K562 (cell line): Measurements from ENCODE around the gene RPTOR. TPM values are rescaled to one million over a fixed set of nuclear protein-coding genes. Genes with fewer than 3 reads are reported as not detected.

ENCODE experiments used
- ATAC-seq: fragments of 200-7000 bp; cut with Tn5 transposase; 3 replicates; pipeline ENCODE4 v1.9.1; 2020; ENCODE audit warnings: moderate library complexity
- BruUV-seq: library from RNA; stranded (reverse); fragments of 400-500 nt; replicated peaks from 2 replicates; lab custom pipeline; 2021; lab: Mats Ljungman, UMichigan
- CTCF ChIA-PET: fragments of 300-600 bp; formaldehyde crosslinking; extraction: SDS; loops from one replicate; lab custom pipeline; 2021; ENCODE audit warnings: low intra/inter-chr PET ratio; lab: Yijun Ruan, JAX
- POLR2A ChIA-PET: fragments of 300-600, 350-650 bp; sonication (Branson Sonifier 250); formaldehyde crosslinking; extraction: SDS; loops from one replicate; lab custom pipeline; 2021; ENCODE audit warnings: antibody characterized with exemption, inconsistent platforms; lab: Yijun Ruan, JAX
- DNase-seq, 4 experiments: peaks; one replicate each; pipeline versions ENCODE4 v3.0.0 to v3.0.0-alpha.2; 2011 to 2018; ENCODE audit warnings: low spot score in 3 of 4, mixed read lengths in 3 of 4; ENCODE audit errors: extremely low read depth in 1 of 4
- FAIRE-seq: peaks from 2 replicates; lab custom pipeline; 2011; peaks lifted over from hg19 to GRCh38; lab: Jason Lieb, UNC
- H2AFZ ChIP-seq: 2 replicates; pipeline ENCODE4 v1.6.0; 2011; ENCODE audit warnings: low read depth, low read length, control low read depth, inconsistent platforms
- H3K27ac ChIP-seq: fragments of 200-600 bp; 3 replicates; pipeline ENCODE4 v1.8.0; 2011; ENCODE audit warnings: low read depth, mild to moderate bottlenecking, control low read depth, inconsistent platforms, low read length, moderate library complexity, mixed read lengths; ENCODE audit errors: extremely low read depth
- H3K27me3 ChIP-seq, 2 experiments: fragments of 300-600 bp in 1 of 2; 2 replicates in 1 of 2; 3 replicates in 1 of 2; pipeline versions ENCODE4 v1.6.0 to v1.8.0; 2011; ENCODE audit warnings: inconsistent platforms in 2 of 2, low read length in 2 of 2, mild to moderate bottlenecking in 1 of 2, mixed read lengths in 1 of 2, moderate library complexity in 1 of 2; ENCODE audit not compliant: control insufficient read depth in 2 of 2, insufficient read depth in 2 of 2
- H3K36me3 ChIP-seq: fragments of 300-600 bp; 3 replicates; pipeline ENCODE4 v1.8.0; 2011; ENCODE audit warnings: mild to moderate bottlenecking, low read length, inconsistent platforms; ENCODE audit not compliant: control insufficient read depth, insufficient read depth
- H3K4me1 ChIP-seq, 2 experiments: fragments of 200-600 bp in 1 of 2; replicated peaks in 1 of 2; 2 replicates in 1 of 2; 3 replicates in 1 of 2; pipeline versions ENCODE4 v1.5.1 to v1.8.0; 2011; ENCODE audit warnings: inconsistent platforms in 2 of 2, low read length in 2 of 2, mild to moderate bottlenecking in 1 of 2, mixed read lengths in 1 of 2, moderate library complexity in 1 of 2; ENCODE audit not compliant: control insufficient read depth in 2 of 2, insufficient read depth in 2 of 2
- H3K4me2 ChIP-seq: 2 replicates; pipeline ENCODE4 v1.6.1; 2011; ENCODE audit warnings: low read length, control low read depth, inconsistent platforms, mixed read lengths; ENCODE audit not compliant: insufficient read depth
- H3K4me3 ChIP-seq: fragments of 200-600 bp; sonication (generic), shearing (Covaris generic); 2 replicates; pipeline ENCODE4 v1.5.1; 2016; ENCODE audit warnings: control low read depth, inconsistent platforms
- H3K79me2 ChIP-seq: fragments of 200-600 bp; 3 replicates; pipeline ENCODE4 v1.8.0; 2011; ENCODE audit warnings: low read length, inconsistent platforms; ENCODE audit not compliant: control insufficient read depth, insufficient read depth
- H3K9ac ChIP-seq, 2 experiments: 2 replicates each; pipeline versions ENCODE4 v1.6.0 to v1.6.1; 2011; ENCODE audit warnings: low read depth in 2 of 2, low read length in 2 of 2, control low read depth in 1 of 2, inconsistent platforms in 1 of 2, mild to moderate bottlenecking in 1 of 2, mixed read lengths in 1 of 2; ENCODE audit not compliant: insufficient read depth in 1 of 2
- H3K9me1 ChIP-seq: one replicate; pipeline ENCODE4 v1.6.0; 2011; ENCODE audit warnings: inconsistent platforms, mild to moderate bottlenecking, low read length, moderate library complexity; ENCODE audit not compliant: control insufficient read depth, insufficient read depth
- H3K9me3 ChIP-seq: replicated peaks from 2 replicates; pipeline ENCODE4 v1.5.1; 2011; ENCODE audit warnings: low read depth, low read length, inconsistent platforms; ENCODE audit not compliant: control insufficient read depth, insufficient read depth
- H4K20me1 ChIP-seq: replicated peaks from 2 replicates; pipeline ENCODE4 v1.6.1; 2011; ENCODE audit warnings: low read length, inconsistent platforms, mixed read lengths; ENCODE audit not compliant: control insufficient read depth, insufficient read depth
- ARHGAP35 ChIP-seq: fragments of 450-650 bp; IDR thresholded peaks from 2 replicates; pipeline ENCODE4 v1.6.1; 2018; ENCODE audit not compliant: partially characterized antibody
- ARID1B ChIP-seq: fragments of 450-650 bp; IDR thresholded peaks from 2 replicates; pipeline ENCODE4 v1.6.1; 2016; ENCODE audit warnings: antibody characterized with exemption, mild to moderate bottlenecking, inconsistent platforms
- BCOR ChIP-seq: fragments of 450-650 bp; IDR thresholded peaks from 2 replicates; pipeline ENCODE4 v1.6.1; 2016
- C11orf30 ChIP-seq: fragments of 450-650 bp; IDR thresholded peaks from 2 replicates; pipeline ENCODE4 v1.6.1; 2016; ENCODE audit warnings: low read depth, mild to moderate bottlenecking
- DPF2 ChIP-seq: fragments of 450-650 bp; IDR thresholded peaks from 2 replicates; pipeline ENCODE4 v1.6.1; 2016
- NFE2 ChIP-seq: IDR thresholded peaks from 2 replicates; pipeline ENCODE4 v1.6.1; 2014; ENCODE audit warnings: antibody characterized with exemption, low read depth
- NFXL1 ChIP-seq: fragments of 450-650 bp; formaldehyde crosslinking; IDR thresholded peaks from 2 replicates; pipeline ENCODE4 v1.4.0; 2021; ENCODE audit warnings: mild to moderate bottlenecking
- SMARCA4 ChIP-seq: fragments of 450-650 bp; IDR thresholded peaks from 2 replicates; pipeline ENCODE4 v1.6.1; 2016
- ZBTB34 ChIP-seq: fragments of 250-450 bp; sonication (Bioruptor Pico); IDR thresholded peaks from 2 replicates; pipeline ENCODE4 v1.8.0; 2021; ENCODE audit warnings: mild to moderate bottlenecking, moderate library complexity
- ZNF316 ChIP-seq: fragments of 450-650 bp; IDR thresholded peaks from 2 replicates; pipeline ENCODE4 v1.6.1; 2016
- ZNF77 ChIP-seq: fragments of 250-450 bp; sonication (Bioruptor Pico); IDR thresholded peaks from 2 replicates; pipeline ENCODE4 v1.5.0; 2020
- WGBS: fragments of 100-300 bp; shearing (Covaris generic); methylation state at CpG from one replicate; pipeline ENCODE4 v1.1.6; 2016; ENCODE audit warnings: low coverage, mixed read lengths; ENCODE audit not compliant: insufficient coverage; ENCODE audit errors: missing lambda C conversion rate; 5-methylcytosine and 5-hydroxymethylcytosine counted together
- in situ Hi-C: fragments of 300-500 bp; cut with MboI; formaldehyde crosslinking; loops from 4 replicates; pipeline ENCODE4 v1.15.0; 2018; ENCODE audit warnings: inconsistent platforms, mixed read lengths
- intact Hi-C: fragments of 100-400 bp; cut with micrococcal nuclease; formaldehyde crosslinking; loops from 2 replicates; pipeline ENCODE4 v1.14.2; 2022
- polyA plus RNA-seq, 8 experiments: library from polyadenylated mRNA; depleted of rRNA in 4 of 8; stranded (reverse) in 5 of 8; unstranded in 3 of 8; fragments of >200 nt; fragmentation: Nextera tagmentation in 2 of 8; fragmentation: Illumina TruSeq in 1 of 8; extraction: Ambion mirVana in 2 of 8; extraction: Trizol in 1 of 8; gene quantifications; 2 replicates each; pipeline versions ENCODE4 v1.2.1 to v1.2.3, GENCODE V29; 2011 to 2014; ENCODE audit warnings: inconsistent platforms in 1 of 8, missing spikeins in 1 of 8
- total RNA-seq, 7 experiments: library from RNA; depleted of rRNA in 6 of 7; stranded (reverse); fragments of >200 nt in 6 of 7; fragmentation: Illumina TruSeq in 2 of 7; extraction: Trizol in 2 of 7; gene quantifications; 2 replicates each; pipeline versions ENCODE4 v1.2.1 to v1.2.3, GENCODE V29; 2011 to 2021; ENCODE audit warnings: low replicate concordance in 1 of 7

RPTOR gene
- total and polyA plus RNA-seq, 9 of the 15 experiments (the other 6 are each of a cell fraction or from before 2014, with no cell fraction given), result 0.24 to 54.1 (median 10.2) TPM

GRCh38 chr17:80573701-80574100 lies 29.1 kb downstream of the RPTOR start:
- intact Hi-C loops, result no loop called here

GRCh38 chr17:80574496-80574895 lies 29.9 kb downstream of the RPTOR start:
- WGBS, result 14% methylated on average over 4 of the region's 4 CpGs
- no peak for FAIRE-seq
- in situ Hi-C loops, result no loop called here
- Histone ChIP-seq H3K27ac (no peak overlapping the region), H3K4me2 (no peak overlapping the region), H3K9ac (no peak overlapping the region), H2AFZ (no peak overlapping the region), H3K79me2 (peaks cover 86% of the 10 kb centered on the region), H3K9me1 (no peaks in the 10 kb centered on the region), H4K20me1 (peaks cover 14% of the 10 kb centered on the region; the same call in 1 of the 2 replicates)
- intact Hi-C loops, result no loop called here
- peak; percentile 52 for ATAC-seq
- TF ChIP-seq NFE2, result peak; percentile 59
- no peak for TF ChIP-seq ARHGAP35
- TF ChIP-seq ARID1B, result peak; percentile 40; the same call in 1 of the 2 replicates
- peak; percentile 54 for TF ChIP-seq C11orf30
- TF ChIP-seq DPF2, result peak; percentile 50
- TF ChIP-seq ZNF316, result peak; percentile 52
- no peak for TF ChIP-seq ZBTB34
- 0 out of 2 replicates have a peak, but pooled peaks have one; percentile 8 for TF ChIP-seq BCOR
- 0 out of 2 replicates have a peak, but pooled peaks have one; percentile 27 for TF ChIP-seq SMARCA4
- TF ChIP-seq, all 486 proteins: peak for 7
- no peak for DNase-seq
- H3K27me3 ChIP-seq, result no peaks in the 10 kb centered on the region
- BruUV-seq, result no TSS peak
- H3K36me3 ChIP-seq, result no peaks in the 10 kb centered on the region
- H3K9me3 ChIP-seq, result no peaks in the 10 kb centered on the region
- CTCF ChIA-PET, result interaction anchor here (0.7 to 3.5 kb wide), 6 partner anchors 12 to 148 kb away, joined by 3 to 38 read pairs (median 6); no protein-coding TSS in a partner anchor
- H3K4me3 ChIP-seq, result no peak overlapping the region
- POLR2A ChIA-PET, result interaction anchor here (0.6 kb wide), 1 partner anchor 43 kb away, joined by 3 read pairs; no protein-coding TSS in a partner anchor
- H3K4me1 ChIP-seq, result peaks cover 4 to 20% of the 10 kb centered on the region in 2 experiments; a peak in 4 of 5 replicates

More at GRCh38 chr17:80573701-80574100, 29.1 kb downstream of the RPTOR start:
- ATAC-seq, result no peak
- peaks cover 89% of the 10 kb centered on the region for H3K79me2 ChIP-seq
- TF ChIP-seq NFXL1 (no peak), ZNF77 (no peak)
- FAIRE-seq, result no peak
- BruUV-seq, result no TSS peak
- H2AFZ ChIP-seq, result no peak overlapping the region
- H3K9me1 ChIP-seq, result no peaks in the 10 kb centered on the region
- no peaks in the 10 kb centered on the region for H3K27me3 ChIP-seq
- no peak overlapping the region for H3K27ac ChIP-seq
- in situ Hi-C loops, result no loop called here
- POLR2A ChIA-PET, result interaction anchor here (0.8 kb wide), 1 partner anchor 18 kb away, joined by 3 read pairs; no protein-coding TSS in a partner anchor
- no peak overlapping the region for H3K9ac ChIP-seq
- peaks cover 4 to 19% of the 10 kb centered on the region in 2 experiments; a peak in 4 of 5 replicates for H3K4me1 ChIP-seq
- CTCF ChIA-PET, result interaction anchor here (3.5 kb wide), 1 partner anchor 147 kb away, joined by 38 read pairs; no protein-coding TSS in a partner anchor
- DNase-seq, result peak in 1 of 4 experiments; percentile 11
- H3K36me3 ChIP-seq, result no peaks in the 10 kb centered on the region
- 66% methylated on average over 6 of the region's 6 CpGs for WGBS
- no peaks in the 10 kb centered on the region for H3K9me3 ChIP-seq
- peaks cover 13% of the 10 kb centered on the region; the same call in 1 of the 2 replicates for H4K20me1 ChIP-seq
- no peak overlapping the region for H3K4me2 ChIP-seq
- no peak overlapping the region for H3K4me3 ChIP-seq
